PC-9 (cell line): ENCODE data around the gene PRB3. TPM values are rescaled to one million over a fixed set of nuclear protein-coding genes. Genes with fewer than 3 reads are reported as not detected.

ENCODE experiments used
- BruUV-seq: library from RNA; stranded (reverse); fragments of 400-500 nt; replicated peaks from 2 replicates; lab custom pipeline; 2021; lab: Mats Ljungman, UMichigan
- CTCF ChIA-PET: fragments of 300-600 bp; sonication (Branson Sonifier 250); formaldehyde crosslinking; loops from one replicate; lab custom pipeline; 2022; ENCODE audit warnings: antibody characterized with exemption; lab: Charles Lee
- POLR2A ChIA-PET: fragments of 300-600 bp; sonication (Branson Sonifier 250); formaldehyde crosslinking; loops from one replicate; lab custom pipeline; 2022; ENCODE audit warnings: antibody characterized with exemption; ENCODE audit not compliant: unreplicated experiment; lab: Charles Lee
- DNase-seq, 2 experiments: peaks; one replicate each; pipeline versions ENCODE4 v3.0.0 to v3.0.0-alpha.2; 2015 to 2022; ENCODE audit warnings: mixed read lengths in 1 of 2
- H2AFZ ChIP-seq: fragments of 200-600 bp; sonication (generic); 2 replicates; pipeline ENCODE4 v1.8.1; 2017; ENCODE audit warnings: antibody characterized with exemption
- H3F3A ChIP-seq: fragments of 200-600 bp; sonication (generic); 2 replicates; pipeline ENCODE4 v1.8.1; 2017; ENCODE audit warnings: antibody characterized with exemption, mild to moderate bottlenecking, low read depth; ENCODE audit not compliant: insufficient read depth
- H3K27ac ChIP-seq: fragments of 200-600 bp; sonication (generic); 2 replicates; pipeline ENCODE4 v1.6.1; 2016; ENCODE audit warnings: mixed run types
- H3K27me3 ChIP-seq: fragments of 200-600 bp; sonication (generic); 2 replicates; pipeline ENCODE4 v1.6.1; 2016; ENCODE audit warnings: low read depth, mixed run types; ENCODE audit not compliant: insufficient read depth
- H3K36me3 ChIP-seq: fragments of 200-600 bp; sonication (generic); 2 replicates; pipeline ENCODE4 v1.6.1; 2016; ENCODE audit warnings: low read depth, mixed run types
- H3K4me1 ChIP-seq: fragments of 200-600 bp; sonication (generic); replicated peaks from 2 replicates; pipeline ENCODE4 v1.6.1; 2016; ENCODE audit warnings: mixed run types; ENCODE audit not compliant: insufficient read depth
- H3K4me2 ChIP-seq: fragments of 200-600 bp; sonication (generic); 2 replicates; pipeline ENCODE4 v1.6.1; 2017; ENCODE audit warnings: mixed run types
- H3K4me3 ChIP-seq: fragments of 200-600 bp; sonication (generic); 2 replicates; pipeline ENCODE4 v1.6.1; 2016; ENCODE audit warnings: mixed run types
- H3K79me2 ChIP-seq: fragments of 200-600 bp; sonication (generic); 2 replicates; pipeline ENCODE4 v1.6.1; 2017; ENCODE audit warnings: low read depth, mixed run types
- H3K9me2 ChIP-seq: fragments of 200-600 bp; sonication (generic); 2 replicates; pipeline ENCODE4 v1.8.1; 2017; ENCODE audit warnings: mild to moderate bottlenecking; ENCODE audit not compliant: insufficient read depth
- H3K9me3 ChIP-seq: fragments of 200-600 bp; sonication (generic); 2 replicates; pipeline ENCODE4 v1.8.1; 2016; ENCODE audit warnings: low read depth; ENCODE audit not compliant: insufficient read depth
- H4K20me1 ChIP-seq: fragments of 200-600 bp; sonication (generic); 2 replicates; pipeline ENCODE4 v1.8.1; 2017; ENCODE audit not compliant: insufficient read depth
- EZH2 ChIP-seq: fragments of 200-600 bp; sonication (generic); IDR thresholded peaks from 2 replicates; pipeline ENCODE4 v1.8.0; 2017; ENCODE audit warnings: antibody characterized with exemption, low read depth
- intact Hi-C: fragments of 100-400 bp; cut with micrococcal nuclease; formaldehyde crosslinking; loops from one replicate; pipeline ENCODE4 v1.10.0; 2022; ENCODE audit not compliant: unreplicated experiment
- total RNA-seq: library from RNA; stranded (reverse); gene quantifications from 2 replicates; pipeline ENCODE4 v1.2.3, GENCODE V29; 2021
- TF ChIP-seq, protein P1 (sequence below): fragments of 200-600 bp; sonication (generic); conservative IDR thresholded peaks from 2 replicates; pipeline ENCODE4 v1.6.1; 2017; ENCODE audit warnings: mixed run types, antibody characterized with exemption, mild to moderate bottlenecking, moderate library complexity

Gene PRB3
- total RNA-seq, 1 experiment from 2014 or later, result not detected

DNA sequence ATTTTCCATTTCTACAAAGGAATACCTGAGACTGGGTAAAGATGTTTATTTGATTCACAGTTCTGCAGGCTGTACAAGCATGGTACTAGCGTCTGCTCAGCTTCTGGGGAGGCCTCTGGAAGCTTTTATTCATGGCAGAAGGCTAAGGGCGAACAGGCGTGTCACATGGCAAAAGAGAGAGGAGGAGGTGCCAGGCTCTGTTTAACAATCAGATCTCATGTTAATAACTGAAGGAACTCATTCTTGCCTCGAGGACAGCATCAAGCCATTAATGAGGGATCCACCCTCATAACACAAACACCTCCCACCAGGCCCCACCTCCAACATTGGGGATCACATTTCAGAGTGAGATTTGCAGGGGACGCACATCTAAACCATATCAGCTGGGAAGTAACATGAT is 36.0 kb downstream of the PRB3 start:
- no peak overlapping the region for H3K4me2 ChIP-seq
- no peaks in the 10 kb centered on the region for H3F3A ChIP-seq
- H3K4me1 ChIP-seq, result no peaks in the 10 kb centered on the region
- H2AFZ ChIP-seq, result no peak overlapping the region
- BruUV-seq, result no TSS peak
- no peaks in the 10 kb centered on the region for H3K9me2 ChIP-seq
- H3K27me3 ChIP-seq, result no peaks in the 10 kb centered on the region
- TF ChIP-seq, protein P1, sequence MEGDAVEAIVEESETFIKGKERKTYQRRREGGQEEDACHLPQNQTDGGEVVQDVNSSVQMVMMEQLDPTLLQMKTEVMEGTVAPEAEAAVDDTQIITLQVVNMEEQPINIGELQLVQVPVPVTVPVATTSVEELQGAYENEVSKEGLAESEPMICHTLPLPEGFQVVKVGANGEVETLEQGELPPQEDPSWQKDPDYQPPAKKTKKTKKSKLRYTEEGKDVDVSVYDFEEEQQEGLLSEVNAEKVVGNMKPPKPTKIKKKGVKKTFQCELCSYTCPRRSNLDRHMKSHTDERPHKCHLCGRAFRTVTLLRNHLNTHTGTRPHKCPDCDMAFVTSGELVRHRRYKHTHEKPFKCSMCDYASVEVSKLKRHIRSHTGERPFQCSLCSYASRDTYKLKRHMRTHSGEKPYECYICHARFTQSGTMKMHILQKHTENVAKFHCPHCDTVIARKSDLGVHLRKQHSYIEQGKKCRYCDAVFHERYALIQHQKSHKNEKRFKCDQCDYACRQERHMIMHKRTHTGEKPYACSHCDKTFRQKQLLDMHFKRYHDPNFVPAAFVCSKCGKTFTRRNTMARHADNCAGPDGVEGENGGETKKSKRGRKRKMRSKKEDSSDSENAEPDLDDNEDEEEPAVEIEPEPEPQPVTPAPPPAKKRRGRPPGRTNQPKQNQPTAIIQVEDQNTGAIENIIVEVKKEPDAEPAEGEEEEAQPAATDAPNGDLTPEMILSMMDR, result no peak
- TF ChIP-seq EZH2, result no peak
- ChIA-PET CTCF (no interaction called here), POLR2A (no interaction called here)
- no peak overlapping the region for H3K27ac ChIP-seq
- no peaks in the 10 kb centered on the region for H3K9me3 ChIP-seq
- H3K36me3 ChIP-seq, result no peaks in the 10 kb centered on the region
- no peaks in the 10 kb centered on the region for H4K20me1 ChIP-seq
- no peaks in the 10 kb centered on the region for H3K79me2 ChIP-seq
- no peak for DNase-seq
- intact Hi-C loops, result no loop called here
- H3K4me3 ChIP-seq, result no peak overlapping the region

DNA sequence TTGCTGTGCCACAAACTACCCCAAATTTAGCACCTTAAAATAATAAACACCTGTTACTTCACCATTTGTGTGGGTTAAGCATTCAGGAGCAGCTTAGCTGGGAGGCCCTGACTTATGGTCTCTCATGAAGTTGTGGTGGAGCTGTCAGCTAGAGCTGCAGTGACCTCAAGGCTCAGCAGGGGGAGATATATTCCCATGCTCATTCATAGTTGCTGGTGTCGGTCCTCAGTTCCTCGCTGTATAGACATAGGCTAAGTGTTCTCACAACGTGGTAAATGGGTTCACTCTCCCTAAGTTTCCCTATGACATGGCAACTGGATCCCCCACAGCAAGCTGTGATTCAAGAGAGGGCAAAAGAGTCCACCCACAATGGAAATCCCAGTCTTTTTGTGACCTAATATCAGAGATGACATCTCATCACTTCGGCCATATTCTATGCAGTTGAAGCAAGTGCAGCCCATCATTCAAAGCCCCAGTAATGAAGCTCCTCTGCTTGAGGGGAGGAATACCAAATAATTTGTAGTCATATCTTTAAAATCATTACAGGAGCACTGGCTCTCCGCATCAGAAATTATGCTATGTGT is 41.1 kb downstream of the PRB3 start:
- Histone ChIP-seq H3K9me3 (no peaks in the 10 kb centered on the region), H3K9me2 (no peaks in the 10 kb centered on the region), H4K20me1 (no peaks in the 10 kb centered on the region), H3K27me3 (no peaks in the 10 kb centered on the region), H3K4me2 (no peak overlapping the region), H3K79me2 (no peaks in the 10 kb centered on the region), H3K27ac (no peak overlapping the region), H3K4me1 (no peaks in the 10 kb centered on the region), H3K36me3 (no peaks in the 10 kb centered on the region), H2AFZ (no peak overlapping the region), H3K4me3 (no peak overlapping the region), H3F3A (no peaks in the 10 kb centered on the region)
- intact Hi-C loops, result loop anchor here (1.0 kb wide), 1 partner anchor 258 kb away; no protein-coding TSS in a partner anchor
- TF ChIP-seq, protein P1, result peak; percentile 72
- TF ChIP-seq EZH2, result no peak
- ChIA-PET CTCF (interaction anchor here (0.6 to 1.2 kb wide), 3 partner anchors 258 to 1121 kb away, joined by 3 to 4 read pairs (median 3); no protein-coding TSS in a partner anchor), POLR2A (no interaction called here)
- BruUV-seq, result no TSS peak
- peak in 1 of 2 experiments; percentile 42 for DNase-seq

DNA sequence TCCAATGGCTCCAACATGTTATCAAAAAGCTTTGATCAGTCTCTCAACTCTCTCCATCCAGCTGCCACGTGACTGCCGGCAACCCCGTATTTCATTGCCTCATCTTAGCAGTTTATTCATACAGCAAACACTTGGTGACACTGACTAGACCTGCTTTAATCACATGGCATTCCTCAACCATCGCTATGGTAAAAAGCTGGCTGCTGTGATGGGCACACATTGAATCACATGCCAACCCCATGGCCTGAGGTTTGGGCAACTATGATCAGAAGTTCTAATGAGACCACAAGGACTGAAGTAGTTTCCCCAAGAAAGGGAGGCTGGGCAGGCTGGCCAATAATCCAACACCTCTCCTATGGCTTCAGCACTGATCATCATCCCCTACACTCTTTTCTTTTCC is 42.1 kb downstream of the PRB3 start:
- BruUV-seq, result no TSS peak
- intact Hi-C loops, result no loop called here
- POLR2A ChIA-PET, result no interaction called here
- Histone ChIP-seq H2AFZ (no peak overlapping the region), H3K4me1 (no peaks in the 10 kb centered on the region), H3K36me3 (no peaks in the 10 kb centered on the region), H4K20me1 (no peaks in the 10 kb centered on the region), H3K9me3 (no peaks in the 10 kb centered on the region), H3K4me3 (no peak overlapping the region), H3K9me2 (no peaks in the 10 kb centered on the region), H3K27ac (no peak overlapping the region), H3K4me2 (no peak overlapping the region), H3K27me3 (no peaks in the 10 kb centered on the region), H3F3A (no peaks in the 10 kb centered on the region), H3K79me2 (no peaks in the 10 kb centered on the region)
- TF ChIP-seq EZH2, result no peak
- TF ChIP-seq, protein P1, result no peak
- no peak for DNase-seq
- CTCF ChIA-PET, result interaction anchor here (0.6 kb wide), 2 partner anchors 823 to 902 kb away, joined by 3 to 6 read pairs; no protein-coding TSS in a partner anchor

Other genes starting within 250 kb of the PRB3 start
- 3.3 TPM in 2 replicates for gene TAS2R19, start 247.1 kb downstream of the PRB3 start, total RNA-seq
- gene TAS2R31, start 238.3 kb downstream of the PRB3 start, total RNA-seq, result 3.1 and 3.5 TPM in 2 replicates
- 1.2 and 1.5 TPM in 2 replicates for gene TAS2R46, start 207.4 kb downstream of the PRB3 start, total RNA-seq
- 1.1 and 1.5 TPM in 2 replicates for gene TAS2R43, start 177.4 kb downstream of the PRB3 start, total RNA-seq
- 2.9 and 3.1 TPM in 2 replicates for gene TAS2R30, start 135.1 kb downstream of the PRB3 start, total RNA-seq
- gene SMIM10L1, start 98.5 kb downstream of the PRB3 start, total RNA-seq, result 7.9 and 10.8 TPM in 2 replicates
- not detected in 2 replicates for gene TAS2R42, start 82.8 kb downstream of the PRB3 start, total RNA-seq
- gene PRB4, start 40.7 kb upstream of the PRB3 start, total RNA-seq, result not detected in 2 replicates
- gene PRB2, start 125.9 kb upstream of the PRB3 start, total RNA-seq, result not detected in 2 replicates